GM12878 (cell line): Measurements from ENCODE around the gene SURF2. TPM values are rescaled to one million over a fixed set of nuclear protein-coding genes. Genes with fewer than 3 reads are reported as not detected.

Experiments
- ATAC-seq: fragments of 200-7000 bp; cut with Tn5 transposase; 3 replicates; pipeline ENCODE4 v1.9.1; 2020; ENCODE audit warnings: mild to moderate bottlenecking, moderate library complexity
- BruUV-seq: library from RNA; stranded (reverse); fragments of 400-500 nt; replicated peaks from 2 replicates; lab custom pipeline; 2021; lab: Mats Ljungman, UMichigan
- CTCF ChIA-PET: fragments of 300-600 bp; sonication (Branson Sonifier 250); formaldehyde crosslinking; extraction: SDS; loops from one replicate; lab custom pipeline; 2021; ENCODE audit warnings: inconsistent platforms; lab: Yijun Ruan, JAX
- POLR2A ChIA-PET: fragments of 350-600 bp; formaldehyde crosslinking; extraction: SDS; loops from one replicate; lab custom pipeline; 2021; ENCODE audit warnings: inconsistent platforms; lab: Charles Lee
- RAD21 ChIA-PET: fragments of 300-600 bp; sonication (Branson Sonifier 250); formaldehyde crosslinking; loops from one replicate; lab custom pipeline; 2023; ENCODE audit warnings: antibody characterized with exemption; ENCODE audit not compliant: unreplicated experiment; lab: Charles Lee
- SMC1A ChIA-PET: fragments of 300-600 bp; sonication (Branson Sonifier 250); formaldehyde crosslinking; loops from one replicate; lab custom pipeline; 2023; ENCODE audit not compliant: unreplicated experiment, uncharacterized antibody; lab: Charles Lee
- DNase-seq: peaks from one replicate; pipeline ENCODE4 v3.0.0-alpha.2; 2011; ENCODE audit warnings: low read depth, low spot score
- FAIRE-seq: peaks from 3 replicates; lab custom pipeline; 2011; peaks lifted over from hg19 to GRCh38; lab: Jason Lieb, UNC
- H2AFZ ChIP-seq: 2 replicates; pipeline ENCODE4 v1.6.0; 2011; ENCODE audit warnings: low read depth, low read length, control low read depth; ENCODE audit not compliant: control insufficient read depth
- H3K27ac ChIP-seq: 2 replicates; pipeline ENCODE4 v1.5.1; 2011; ENCODE audit warnings: control low read depth; ENCODE audit not compliant: control insufficient read depth, insufficient read depth
- H3K27me3 ChIP-seq, 2 experiments: replicated peaks in 1 of 2; 2 replicates each; pipeline versions ENCODE4 v1.6.0 to v1.6.1; 2011; ENCODE audit warnings: low read length in 1 of 2; ENCODE audit not compliant: control insufficient read depth in 2 of 2, insufficient read depth in 2 of 2
- H3K36me3 ChIP-seq, 2 experiments: 2 replicates each; pipeline ENCODE4 v1.5.1; 2011; ENCODE audit warnings: low read length in 1 of 2; ENCODE audit not compliant: control insufficient read depth in 2 of 2, insufficient read depth in 2 of 2
- H3K4me1 ChIP-seq: 2 replicates; pipeline ENCODE4 v1.6.1; 2011; ENCODE audit warnings: mild to moderate bottlenecking, low read length, moderate library complexity, mixed read lengths; ENCODE audit not compliant: control insufficient read depth, insufficient read depth
- H3K4me2 ChIP-seq: 2 replicates; pipeline ENCODE4 v1.6.0; 2011; ENCODE audit warnings: control low read depth; ENCODE audit not compliant: control insufficient read depth, insufficient read depth
- H3K4me3 ChIP-seq: fragments of 200-600 bp; sonication (generic); 2 replicates; pipeline ENCODE4 v1.5.1; 2016
- H3K79me2 ChIP-seq: 2 replicates; pipeline ENCODE4 v1.6.0; 2011; ENCODE audit warnings: low read length; ENCODE audit not compliant: control insufficient read depth, insufficient read depth
- H3K9ac ChIP-seq: 2 replicates; pipeline ENCODE4 v1.8.0; 2011; ENCODE audit warnings: low read length, control low read depth, mixed read lengths; ENCODE audit not compliant: control insufficient read depth, insufficient read depth
- H3K9me3 ChIP-seq: replicated peaks from 3 replicates; pipeline ENCODE4 v1.5.1; 2011; ENCODE audit warnings: mild to moderate bottlenecking, low read length; ENCODE audit not compliant: control insufficient read depth, insufficient read depth
- H4K20me1 ChIP-seq: 2 replicates; pipeline ENCODE4 v1.6.0; 2011; ENCODE audit not compliant: control insufficient read depth, insufficient read depth
- ASH2L ChIP-seq: fragments of 300-600, 200-600 bp; sonication (generic); IDR thresholded peaks from 2 replicates; pipeline ENCODE4 v1.6.1; 2017; ENCODE audit warnings: low read depth, mild to moderate bottlenecking, borderline replicate concordance
- ATF3 ChIP-seq: IDR thresholded peaks from 2 replicates; pipeline ENCODE4 v1.6.1; 2011; ENCODE audit warnings: low read depth, mild to moderate bottlenecking, low read length, moderate library complexity, borderline replicate concordance; ENCODE audit errors: extremely low read depth
- ATF7 ChIP-seq: fragments of 450-650 bp; IDR thresholded peaks from 2 replicates; pipeline ENCODE4 v1.6.1; 2016; ENCODE audit warnings: low read depth, mild to moderate bottlenecking
- GABPA ChIP-seq: IDR thresholded peaks from 2 replicates; pipeline ENCODE4 v1.6.1; 2014; ENCODE audit warnings: antibody characterized with exemption, low read depth, mild to moderate bottlenecking, inconsistent platforms
- NFYA ChIP-seq: IDR thresholded peaks from 2 replicates; pipeline ENCODE4 v1.6.1; 2011; ENCODE audit warnings: low read depth, mild to moderate bottlenecking, low read length, improper control_type of control experiment, borderline replicate concordance
- NRF1 ChIP-seq: conservative IDR thresholded peaks from 2 replicates; pipeline ENCODE4 v1.6.1; 2011; ENCODE audit warnings: mild to moderate bottlenecking, low read depth, low read length, improper control_type of control experiment
- ZNF687 ChIP-seq: fragments of 450-650 bp; IDR thresholded peaks from 2 replicates; pipeline ENCODE4 v1.6.1; 2017; ENCODE audit warnings: mild to moderate bottlenecking, moderate library complexity
- WGBS: methylation state at CpG from one replicate; pipeline ENCODE4 v1.1.6; 2016; ENCODE audit warnings: low lambda C conversion rate; ENCODE audit not compliant: insufficient replicate concordance, insufficient coverage; ENCODE audit errors: missing lambda C conversion rate; 5-methylcytosine and 5-hydroxymethylcytosine counted together
- in situ Hi-C: fragments of 300-500 bp; cut with MboI; formaldehyde crosslinking; loops from 9 replicates; pipeline ENCODE4 v1.14.3; 2018; ENCODE audit warnings: mixed read lengths
- intact Hi-C: fragments of 100-400 bp; cut with micrococcal nuclease; formaldehyde crosslinking; loops from one replicate; pipeline ENCODE4 v1.14.2; 2022; ENCODE audit not compliant: unreplicated experiment
- polyA plus RNA-seq, 11 experiments: library from polyadenylated mRNA; depleted of rRNA in 4 of 11; unstranded in 6 of 11; stranded (reverse) in 5 of 11; fragments of >200 nt; fragmentation: Nextera tagmentation in 4 of 11; fragmentation: Illumina TruSeq in 1 of 11; extraction: Ambion mirVana in 4 of 11; extraction: Trizol in 1 of 11; gene quantifications; 1 replicate in 1 of 11; 2 replicates in 10 of 11; pipeline versions ENCODE4 v1.2.1 to v1.2.3, GENCODE V29; 2011 to 2016; ENCODE audit warnings: inconsistent platforms in 2 of 11, missing spikeins in 2 of 11, low read depth in 1 of 11
- total RNA-seq, 4 experiments: library from RNA; depleted of rRNA in 3 of 4; stranded (reverse); fragments of >200 nt in 3 of 4; fragmentation: Illumina TruSeq in 1 of 4; extraction: Trizol in 1 of 4; gene quantifications; 2 replicates each; pipeline versions ENCODE4 v1.2.1 to v1.2.3, GENCODE V29; 2013 to 2021

Gene SURF2
- total and polyA plus RNA-seq, 10 of the 15 experiments (the other 5 are each of a cell fraction or from before 2014, with no cell fraction given): 4.0 to 41.7 (median 20.8) TPM

DNA sequence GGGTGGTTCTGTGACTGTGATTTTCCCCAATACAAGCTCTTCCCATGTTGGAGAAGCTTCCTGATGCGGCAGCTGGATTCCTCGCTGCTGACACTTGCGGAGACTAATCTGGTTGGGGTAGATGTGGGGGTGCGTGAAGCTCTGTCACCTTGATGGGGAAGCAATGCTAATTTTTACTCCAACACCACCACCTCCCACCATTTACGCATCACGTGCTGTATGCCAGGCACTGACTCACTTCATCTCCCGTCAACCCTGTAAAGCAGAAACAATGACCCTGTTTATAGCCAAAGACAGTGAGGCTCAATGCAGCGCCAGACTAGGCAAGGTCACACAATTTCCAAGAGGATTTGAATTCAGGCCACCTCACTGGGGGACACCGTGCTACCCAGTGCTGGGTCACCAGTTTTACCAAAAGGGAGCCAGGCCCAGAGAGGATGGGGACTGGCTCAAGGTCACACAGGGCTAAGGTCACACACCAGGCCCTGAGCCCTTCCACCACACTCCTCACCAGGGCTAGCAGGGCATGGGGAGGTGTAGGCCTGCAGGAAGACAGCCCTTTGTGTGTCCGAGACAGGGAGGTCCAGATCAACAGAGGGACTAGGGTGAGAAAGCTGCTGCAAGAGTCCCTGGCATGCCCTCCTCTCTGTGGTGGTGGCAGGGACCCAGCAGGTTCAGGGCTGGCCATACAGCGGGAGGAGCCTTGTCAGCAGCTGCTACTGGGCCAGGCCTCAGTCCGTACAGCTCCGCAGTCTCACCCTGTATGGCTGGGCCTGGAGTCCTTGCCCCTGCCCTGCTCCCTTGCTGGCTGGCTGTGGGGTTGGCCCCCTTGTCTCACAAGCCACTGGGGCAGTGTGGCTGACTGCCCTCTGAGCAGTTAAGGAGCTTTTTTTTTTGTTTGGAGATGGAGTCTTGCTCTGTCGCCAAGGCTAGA, 23.1 kb downstream of the SURF2 start:
- H3K4me2 ChIP-seq: no peak overlapping the region
- no TSS peak for BruUV-seq
- ChIA-PET RAD21 (interaction anchor here (1.0 kb wide), 1 partner anchor 22 kb away, joined by 3 read pairs; no protein-coding TSS in a partner anchor), POLR2A (interaction anchor here (1.0 kb wide), 1 partner anchor 37 kb away, joined by 3 read pairs; no protein-coding TSS in a partner anchor), CTCF (interaction anchor here (0.9 to 1.4 kb wide), 2 partner anchors 26 to 107 kb away, joined by 3 to 4 read pairs; no protein-coding TSS in a partner anchor), SMC1A (no interaction called here)
- WGBS: 77% methylated on average over 14 of the region's 14 CpGs
- in situ Hi-C loops: no loop called here
- no peak overlapping the region for H3K27ac ChIP-seq
- H3K4me3 ChIP-seq: no peak overlapping the region
- no peak for TF ChIP-seq ASH2L
- TF ChIP-seq NRF1: no peak
- TF ChIP-seq NFYA: no peak
- no peak for TF ChIP-seq ZNF687
- TF ChIP-seq GABPA: no peak
- TF ChIP-seq ATF7: no peak
- TF ChIP-seq ATF3: no peak
- no peaks in the 10 kb centered on the region for H4K20me1 ChIP-seq
- DNase-seq: no peak
- no peak for ATAC-seq
- no peaks in the 10 kb centered on the region for H3K27me3 ChIP-seq
- peaks cover 15% of the 10 kb centered on the region for H3K79me2 ChIP-seq
- no peak for FAIRE-seq
- H2AFZ ChIP-seq: no peak overlapping the region
- intact Hi-C loops: loop anchor here (5.0 kb wide), 1 partner anchor 38 kb away; the partner anchor contains the start of gene REXO4
- H3K9ac ChIP-seq: no peak overlapping the region
- H3K36me3 ChIP-seq: no peaks in the 10 kb centered on the region
- H3K9me3 ChIP-seq: no peaks in the 10 kb centered on the region; the same call in 2 of the 3 replicates
- H3K4me1 ChIP-seq: no peaks in the 10 kb centered on the region
